OCI-LY7 (cell line): ENCODE data around the gene USP22. TPM values are rescaled to one million over a fixed set of nuclear protein-coding genes. Genes with fewer than 3 reads are reported as not detected.

ENCODE experiments used
- BruUV-seq: library from RNA; stranded (reverse); fragments of 400-500 nt; replicated peaks from 2 replicates; lab custom pipeline; 2021; lab: Mats Ljungman, UMichigan
- CTCF ChIA-PET: fragments of 300-600 bp; sonication (Branson Sonifier 250); formaldehyde crosslinking; loops from one replicate; lab custom pipeline; 2022; ENCODE audit warnings: antibody characterized with exemption; ENCODE audit not compliant: unreplicated experiment; lab: Charles Lee
- POLR2A ChIA-PET: fragments of 300-600 bp; sonication (Branson Sonifier 250); formaldehyde crosslinking; loops from one replicate; lab custom pipeline; 2022; ENCODE audit warnings: antibody characterized with exemption; lab: Charles Lee
- DNase-seq: peaks from one replicate; pipeline ENCODE4 v3.0.0-alpha.2; 2015; ENCODE audit warnings: low spot score
- H2AFZ ChIP-seq: fragments of 200-600 bp; sonication (generic), shearing (Covaris generic); 2 replicates; pipeline ENCODE4 v1.6.1; 2014; ENCODE audit warnings: mild to moderate bottlenecking, antibody characterized with exemption, low read length, moderate library complexity
- H3K27ac ChIP-seq: fragments of 200-600 bp; sonication (generic); 2 replicates; pipeline ENCODE4 v1.5.1; 2014; ENCODE audit warnings: mixed run types, low read depth, mild to moderate bottlenecking, moderate library complexity, low read length, inconsistent platforms; ENCODE audit not compliant: poor library complexity, severe bottlenecking
- H3K36me3 ChIP-seq: fragments of 200-600 bp; sonication (generic); 2 replicates; pipeline ENCODE4 v1.6.1; 2014; ENCODE audit warnings: mild to moderate bottlenecking, antibody characterized with exemption, low read length, moderate library complexity, mixed read lengths; ENCODE audit not compliant: insufficient read depth
- H3K4me1 ChIP-seq: fragments of 200-600 bp; sonication (generic); 2 replicates; pipeline ENCODE4 v1.5.1; 2014; ENCODE audit warnings: mild to moderate bottlenecking, low read length; ENCODE audit not compliant: insufficient read depth, poor library complexity, severe bottlenecking
- H3K4me2 ChIP-seq: fragments of 200-600 bp; sonication (generic); 2 replicates; pipeline ENCODE4 v1.6.1; 2014; ENCODE audit warnings: mild to moderate bottlenecking, low read length
- H3K4me3 ChIP-seq: fragments of 200-600 bp; sonication (generic); 2 replicates; pipeline ENCODE4 v1.5.1; 2014; ENCODE audit warnings: mild to moderate bottlenecking, low read depth, low read length; ENCODE audit not compliant: poor library complexity, severe bottlenecking
- H3K79me2 ChIP-seq: fragments of 200-600 bp; sonication (generic); 2 replicates; pipeline ENCODE4 v1.6.1; 2016; ENCODE audit warnings: low read depth, mild to moderate bottlenecking, low read length, moderate library complexity, mixed read lengths; ENCODE audit not compliant: insufficient read depth
- H3K9me2 ChIP-seq: fragments of 200-600 bp; sonication (generic); 2 replicates; pipeline ENCODE4 v1.6.1; 2016; ENCODE audit warnings: mild to moderate bottlenecking, low read length, mixed read lengths; ENCODE audit not compliant: insufficient read depth
- H3K9me3 ChIP-seq: fragments of 200-600 bp; sonication (generic); 2 replicates; pipeline ENCODE4 v1.6.1; 2014; ENCODE audit warnings: mild to moderate bottlenecking, mixed run types, low read length, mixed read lengths
- H4K20me1 ChIP-seq: fragments of 200-600 bp; sonication (generic); 2 replicates; pipeline ENCODE4 v1.6.1; 2014; ENCODE audit warnings: mild to moderate bottlenecking, antibody characterized with exemption, low read length, moderate library complexity, mixed read lengths; ENCODE audit not compliant: insufficient read depth
- CTCF ChIP-seq: fragments of 200-600 bp; sonication (generic); conservative IDR thresholded peaks from 2 replicates; pipeline ENCODE4 v1.5.1; 2014; ENCODE audit warnings: mild to moderate bottlenecking, antibody characterized with exemption, low read length, moderate library complexity, mixed read lengths
- EZH2phosphoT487 ChIP-seq: fragments of 200-600 bp; sonication (generic); IDR thresholded peaks from 2 replicates; pipeline ENCODE4 v1.6.1; 2018; ENCODE audit warnings: low read depth, borderline replicate concordance, mild to moderate bottlenecking, mixed run types, antibody characterized with exemption, low read length, moderate library complexity, mixed read lengths
- intact Hi-C: fragments of 100-400 bp; cut with micrococcal nuclease; formaldehyde crosslinking; loops from one replicate; pipeline ENCODE4 v1.10.0; 2022; ENCODE audit not compliant: unreplicated experiment
- total RNA-seq, 2 experiments: library from RNA; depleted of rRNA in 1 of 2; stranded (reverse); fragments of >200 nt in 1 of 2; shearing (Covaris generic) in 1 of 2; gene quantifications; 2 replicates each; pipeline ENCODE4 v1.2.3, GENCODE V29; 2014 to 2022

USP22 gene
- total RNA-seq, 2 experiments from 2014 or later = 180 to 302 TPM

GRCh38 chr17:20989991-20990855, 52.6 kb downstream of the USP22 start:
- BruUV-seq = no TSS peak
- no peak overlapping the region for H3K4me2 ChIP-seq
- H4K20me1 ChIP-seq = no peaks in the 10 kb centered on the region
- POLR2A ChIA-PET = no interaction called here
- no peak for TF ChIP-seq EZH2phosphoT487
- no peak for TF ChIP-seq CTCF
- H3K27ac ChIP-seq = no peak overlapping the region
- H3K9me2 ChIP-seq = no peaks in the 10 kb centered on the region
- intact Hi-C loops = loop anchor here (5.0 kb wide), 1 partner anchor 48 kb away; no protein-coding TSS in a partner anchor
- H3K79me2 ChIP-seq = no peaks in the 10 kb centered on the region
- H3K4me1 ChIP-seq = no peaks in the 10 kb centered on the region
- H3K36me3 ChIP-seq = no peaks in the 10 kb centered on the region
- no peaks in the 10 kb centered on the region for H3K9me3 ChIP-seq
- CTCF ChIA-PET = no interaction called here
- no peak for DNase-seq
- H2AFZ ChIP-seq = no peak overlapping the region
- no peak overlapping the region for H3K4me3 ChIP-seq

DNA sequence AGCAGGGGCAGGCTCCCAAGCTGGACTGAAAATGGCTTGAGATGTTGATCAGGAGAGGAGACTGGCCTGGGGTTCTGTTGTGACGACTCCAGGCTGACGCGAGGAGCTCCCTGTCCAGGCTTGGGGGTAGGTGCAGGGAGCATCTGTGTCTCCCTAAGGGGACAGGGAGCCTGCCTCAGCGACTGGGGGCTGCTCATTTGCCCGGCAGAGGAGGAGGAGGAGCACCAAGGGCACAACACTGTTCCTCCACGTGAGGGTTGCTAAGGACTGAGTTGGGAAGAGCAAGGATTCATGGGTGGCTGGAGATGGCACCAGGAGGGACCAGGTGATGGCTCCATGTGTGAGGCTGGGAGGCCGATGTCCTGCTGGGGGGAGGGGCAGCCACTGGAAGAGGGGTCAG, 53.3 kb downstream of the USP22 start:
- no peaks in the 10 kb centered on the region for H3K9me3 ChIP-seq
- no TSS peak for BruUV-seq
- TF ChIP-seq CTCF = no peak
- TF ChIP-seq EZH2phosphoT487 = no peak
- H3K79me2 ChIP-seq = no peaks in the 10 kb centered on the region
- no peaks in the 10 kb centered on the region for H3K9me2 ChIP-seq
- ChIA-PET CTCF (no interaction called here), POLR2A (no interaction called here)
- H3K36me3 ChIP-seq = no peaks in the 10 kb centered on the region
- H3K27ac ChIP-seq = no peak overlapping the region
- no peaks in the 10 kb centered on the region for H4K20me1 ChIP-seq
- no peak overlapping the region for H3K4me2 ChIP-seq
- H2AFZ ChIP-seq = no peak overlapping the region
- H3K4me3 ChIP-seq = no peak overlapping the region
- DNase-seq = no peak
- intact Hi-C loops = no loop called here
- no peaks in the 10 kb centered on the region for H3K4me1 ChIP-seq

GRCh38 chr17:20988896-20989295, 53.9 kb downstream of the USP22 start:
- BruUV-seq = no TSS peak
- intact Hi-C loops = no loop called here
- Histone ChIP-seq H3K79me2 (no peaks in the 10 kb centered on the region), H4K20me1 (no peaks in the 10 kb centered on the region), H2AFZ (no peak overlapping the region), H3K4me2 (no peak overlapping the region), H3K4me3 (no peak overlapping the region), H3K9me2 (no peaks in the 10 kb centered on the region), H3K4me1 (no peaks in the 10 kb centered on the region), H3K27ac (no peak overlapping the region), H3K9me3 (no peaks in the 10 kb centered on the region), H3K36me3 (no peaks in the 10 kb centered on the region)
- CTCF ChIA-PET = no interaction called here
- POLR2A ChIA-PET = no interaction called here
- no peak for TF ChIP-seq EZH2phosphoT487
- no peak for TF ChIP-seq CTCF
- no peak for DNase-seq
